ENCODE data around the gene OSCAR. TPM values are rescaled to one million over a fixed set of nuclear protein-coding genes. Genes with fewer than 3 reads are reported as not detected.

OSCAR gene
- total RNA-seq, 1 donor from 2014 or later, result 0.33 TPM

- intact Hi-C loops (cut with micrococcal nuclease), result no loop called here
- TF ChIP-seq CTCF (IDR thresholded peaks at IDR 0.05; ENCODE audit: borderline replicate concordance), result no peak
- Histone ChIP-seq H3K4me3 (no peak overlapping the region), H3K27me3 (ENCODE audit: low read depth) (peaks cover 15% of the 10 kb centered on the region), H3K4me1 (no peaks in the 10 kb centered on the region), H3K36me3 (no peaks in the 10 kb centered on the region), H3K9me3 (replicated peaks) (peaks cover 31% of the 10 kb centered on the region), H3K27ac (replicated peaks) (no peak overlapping the region)
- DNase-seq, result no peak
Measured at GRCh38 chr19:54084410-54084809, 16.2 kb downstream of the OSCAR start.

- no peak within 1 kb of the TSS for H3K27ac ChIP-seq (replicated peaks)
- H3K4me1 ChIP-seq, result no peaks in the 10 kb centered on the region
- intact Hi-C loops (cut with micrococcal nuclease), result no loop called here
- DNase-seq, result no peak
- H3K9me3 ChIP-seq (replicated peaks), result peaks cover 33% of the 10 kb centered on the region
- TF ChIP-seq CTCF (IDR thresholded peaks at IDR 0.05; ENCODE audit: borderline replicate concordance), result no peak
- H3K4me3 ChIP-seq, result no peak within 1 kb of the TSS
- peaks cover 27% of the 10 kb centered on the region for H3K27me3 ChIP-seq (ENCODE audit: low read depth)
- no peaks in the 10 kb centered on the region for H3K36me3 ChIP-seq
Measured at GRCh38 chr19:54081032-54081431, 19.6 kb downstream of the OSCAR start, which contains the start of gene TARM1. TSS of gene TARM1 (minus strand) at chr19:54081365. CDS start at chr19:54081340, 25 bp downstream.

GRCh38 chr19:54077334-54077733 lies 23.3 kb downstream of the OSCAR start:
- Histone ChIP-seq H3K4me3 (no peak overlapping the region), H3K27me3 (ENCODE audit: low read depth) (peaks cover 31% of the 10 kb centered on the region), H3K36me3 (no peaks in the 10 kb centered on the region), H3K27ac (replicated peaks) (no peak overlapping the region), H3K4me1 (no peaks in the 10 kb centered on the region), H3K9me3 (replicated peaks) (peaks cover 33% of the 10 kb centered on the region)
- intact Hi-C loops (cut with micrococcal nuclease), result no loop called here
- TF ChIP-seq CTCF (IDR thresholded peaks at IDR 0.05; ENCODE audit: borderline replicate concordance), result no peak
- no peak for DNase-seq

GRCh38 chr19:54074851-54075250 lies 25.8 kb downstream of the OSCAR start:
- Histone ChIP-seq H3K9me3 (replicated peaks) (peaks cover 24% of the 10 kb centered on the region), H3K4me1 (no peaks in the 10 kb centered on the region), H3K27me3 (ENCODE audit: low read depth) (peaks cover 26% of the 10 kb centered on the region), H3K4me3 (no peak overlapping the region), H3K27ac (replicated peaks) (no peak overlapping the region), H3K36me3 (no peaks in the 10 kb centered on the region)
- no peak for TF ChIP-seq CTCF (IDR thresholded peaks at IDR 0.05; ENCODE audit: borderline replicate concordance)
- DNase-seq, result no peak
- intact Hi-C loops (cut with micrococcal nuclease), result no loop called here

- Histone ChIP-seq H3K4me3 (no peak overlapping the region), H3K27me3 (ENCODE audit: low read depth) (peaks cover 28% of the 10 kb centered on the region), H3K4me1 (no peaks in the 10 kb centered on the region), H3K36me3 (no peaks in the 10 kb centered on the region), H3K9me3 (replicated peaks) (peaks cover 29% of the 10 kb centered on the region), H3K27ac (replicated peaks) (no peak overlapping the region)
- no peak for DNase-seq
- no peak for TF ChIP-seq CTCF (IDR thresholded peaks at IDR 0.05; ENCODE audit: borderline replicate concordance)
- intact Hi-C loops (cut with micrococcal nuclease), result no loop called here
Measured at GRCh38 chr19:54073829-54074228, 26.8 kb downstream of the OSCAR start.

- peaks cover 35% of the 10 kb centered on the region for H3K9me3 ChIP-seq (replicated peaks)
- TF ChIP-seq CTCF (IDR thresholded peaks at IDR 0.05; ENCODE audit: borderline replicate concordance), result no peak
Measured at GRCh38 chr19:54069470-54069869, 31.1 kb downstream of the OSCAR start.

More at GRCh38 chr19:54069470-54069869, 31.1 kb downstream of the OSCAR start:
- peaks cover 31% of the 10 kb centered on the region for H3K27me3 ChIP-seq (ENCODE audit: low read depth)
- no peaks in the 10 kb centered on the region for H3K36me3 ChIP-seq
- no peaks in the 10 kb centered on the region for H3K4me1 ChIP-seq
- DNase-seq, result no peak
- no peak overlapping the region for H3K4me3 ChIP-seq
- intact Hi-C loops (cut with micrococcal nuclease), result no loop called here
- no peak overlapping the region for H3K27ac ChIP-seq (replicated peaks)

Measured in left ventricle myocardium inferior (tissue), 1 donor.